ENCODE measurements around the gene GRM8.

DNA sequence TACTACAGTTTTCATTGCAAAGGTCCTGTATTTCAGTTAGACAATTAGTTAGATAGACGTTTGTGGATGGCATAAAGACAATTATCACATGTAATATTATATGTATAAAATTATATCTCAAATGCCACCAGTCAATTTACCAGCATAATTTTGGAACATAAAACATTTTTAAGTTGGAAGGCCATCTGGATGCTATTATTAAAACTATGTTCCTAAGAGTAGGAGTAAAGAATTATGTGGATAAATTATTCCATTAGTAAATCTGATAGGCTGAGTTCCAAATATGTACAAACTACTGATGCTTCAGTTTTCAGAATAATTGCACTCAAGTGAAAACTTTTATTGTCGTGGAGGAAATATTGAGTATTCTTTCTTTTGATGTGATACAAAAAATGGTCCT, 790.3 kb downstream of the GRM8 start:
- no peak for TF ChIP-seq POLR2A (IDR thresholded peaks at IDR 0.05)
- TF ChIP-seq, protein P1, sequence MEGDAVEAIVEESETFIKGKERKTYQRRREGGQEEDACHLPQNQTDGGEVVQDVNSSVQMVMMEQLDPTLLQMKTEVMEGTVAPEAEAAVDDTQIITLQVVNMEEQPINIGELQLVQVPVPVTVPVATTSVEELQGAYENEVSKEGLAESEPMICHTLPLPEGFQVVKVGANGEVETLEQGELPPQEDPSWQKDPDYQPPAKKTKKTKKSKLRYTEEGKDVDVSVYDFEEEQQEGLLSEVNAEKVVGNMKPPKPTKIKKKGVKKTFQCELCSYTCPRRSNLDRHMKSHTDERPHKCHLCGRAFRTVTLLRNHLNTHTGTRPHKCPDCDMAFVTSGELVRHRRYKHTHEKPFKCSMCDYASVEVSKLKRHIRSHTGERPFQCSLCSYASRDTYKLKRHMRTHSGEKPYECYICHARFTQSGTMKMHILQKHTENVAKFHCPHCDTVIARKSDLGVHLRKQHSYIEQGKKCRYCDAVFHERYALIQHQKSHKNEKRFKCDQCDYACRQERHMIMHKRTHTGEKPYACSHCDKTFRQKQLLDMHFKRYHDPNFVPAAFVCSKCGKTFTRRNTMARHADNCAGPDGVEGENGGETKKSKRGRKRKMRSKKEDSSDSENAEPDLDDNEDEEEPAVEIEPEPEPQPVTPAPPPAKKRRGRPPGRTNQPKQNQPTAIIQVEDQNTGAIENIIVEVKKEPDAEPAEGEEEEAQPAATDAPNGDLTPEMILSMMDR (IDR thresholded peaks at IDR 0.05): no peak
